GM18511 (cell line): ENCODE measurements around the gene NCOA5.

Experiments used
- ATAC-seq: cut with Tn5 transposase; IDR thresholded peaks from one replicate; pipeline ENCODE4 v1.9.1; 2021; ENCODE audit warnings: mild to moderate bottlenecking, moderate library complexity; ENCODE audit not compliant: unreplicated experiment

NCOA5 gene

DNA sequence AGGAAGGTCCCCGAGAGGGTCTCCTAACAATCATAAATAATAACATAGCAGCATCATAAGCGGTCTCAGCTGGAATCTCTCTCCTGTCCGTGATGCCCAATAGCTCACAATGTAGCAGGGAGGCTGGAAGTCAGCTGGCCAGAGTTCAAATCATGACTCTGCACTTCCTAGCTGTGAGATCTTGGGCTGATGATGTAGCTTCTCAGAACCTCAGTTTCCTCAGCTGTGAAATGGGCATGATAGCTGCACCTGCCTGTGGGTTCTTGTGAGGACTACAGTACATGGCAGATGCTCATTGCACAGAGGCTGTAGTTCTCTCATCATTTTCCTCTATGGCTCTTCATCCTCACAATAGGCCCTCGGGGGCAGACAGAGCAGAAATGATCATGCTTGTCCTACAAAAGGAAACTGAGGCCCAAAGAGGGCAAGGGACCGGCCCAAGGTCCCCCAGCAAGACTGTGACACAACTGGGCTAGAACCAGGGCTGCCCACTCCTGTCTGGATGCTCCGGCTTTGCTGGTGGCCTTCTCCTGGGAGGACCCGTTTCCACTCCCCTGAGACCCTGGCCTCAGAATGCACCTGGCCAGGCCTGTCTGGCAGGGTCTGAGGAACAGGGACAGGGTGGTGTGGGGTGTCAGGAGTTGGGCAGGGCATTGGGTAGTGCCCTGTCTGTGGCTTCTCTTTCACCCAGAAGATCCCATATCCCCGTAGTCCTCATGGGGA is 43.0 kb downstream of the NCOA5 start:
- ATAC-seq: no peak

DNA sequence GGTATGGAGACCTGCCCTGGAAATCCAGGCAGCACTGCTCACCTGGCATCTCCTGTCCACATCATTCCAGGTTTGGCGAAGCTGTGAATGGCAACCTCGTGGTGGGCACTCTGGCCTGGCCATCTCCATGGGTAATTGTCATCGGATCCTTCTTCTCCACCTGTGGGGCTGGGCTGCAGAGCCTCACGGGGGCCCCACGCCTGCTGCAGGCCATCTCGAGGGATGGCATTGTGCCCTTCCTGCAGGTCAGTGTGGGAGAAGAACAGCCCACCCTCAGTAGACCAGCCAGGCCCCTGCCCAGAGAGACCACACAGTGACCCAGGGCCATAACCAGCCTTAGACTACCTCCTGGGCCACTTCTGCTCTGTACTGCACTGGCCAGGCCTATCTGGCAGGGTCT is 44.9 kb downstream of the NCOA5 start:
- no peak for ATAC-seq

DNA sequence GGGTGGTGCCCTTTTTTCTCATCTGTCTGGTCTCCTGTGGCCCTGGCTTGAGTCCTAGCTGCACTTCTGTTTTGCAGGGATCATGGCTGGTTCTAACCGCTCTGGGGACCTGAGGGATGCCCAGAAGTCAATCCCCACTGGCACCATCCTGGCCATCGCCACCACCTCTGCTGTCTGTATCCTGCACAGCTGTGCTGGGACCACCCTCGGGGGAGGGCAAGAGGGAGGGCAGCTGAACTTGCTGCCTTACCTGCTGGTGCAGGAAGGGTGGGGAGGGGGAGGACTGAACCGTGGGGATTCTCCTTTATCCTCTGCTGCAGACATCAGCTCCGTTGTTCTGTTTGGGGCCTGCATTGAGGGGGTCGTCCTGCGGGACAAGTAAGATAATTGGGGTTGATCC is 46.2 kb downstream of the NCOA5 start:
- no peak for ATAC-seq

DNA sequence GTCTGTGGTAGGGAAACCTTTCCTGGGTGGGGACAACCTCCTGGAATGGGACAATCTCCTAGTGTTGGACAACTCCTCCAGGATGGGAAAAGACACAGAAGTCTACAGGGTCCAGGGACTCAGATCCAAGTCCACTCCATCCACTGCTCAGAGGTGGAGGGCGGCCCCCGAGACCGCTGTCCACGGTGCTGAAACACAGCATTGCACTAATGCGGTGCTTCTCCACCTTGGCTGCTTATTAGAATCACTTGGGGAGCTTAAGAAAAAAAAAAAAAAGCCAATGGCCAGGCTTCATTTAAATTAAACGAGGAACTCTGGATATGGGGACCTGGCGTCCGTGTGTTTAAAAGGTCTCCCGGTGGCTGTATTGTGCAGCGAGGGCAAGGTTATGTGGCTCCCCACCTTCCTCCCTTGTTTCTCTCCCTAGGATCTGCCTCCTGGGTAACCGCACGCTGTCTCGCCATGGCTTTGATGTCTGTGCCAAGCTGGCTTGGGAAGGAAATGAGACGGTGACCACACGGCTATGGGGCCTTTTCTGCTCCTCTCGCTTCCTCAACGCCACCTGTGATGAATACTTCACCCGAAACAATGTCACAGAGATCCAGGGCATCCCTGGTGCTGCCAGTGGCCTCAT is 48.7 kb downstream of the NCOA5 start:
- no peak for ATAC-seq

DNA sequence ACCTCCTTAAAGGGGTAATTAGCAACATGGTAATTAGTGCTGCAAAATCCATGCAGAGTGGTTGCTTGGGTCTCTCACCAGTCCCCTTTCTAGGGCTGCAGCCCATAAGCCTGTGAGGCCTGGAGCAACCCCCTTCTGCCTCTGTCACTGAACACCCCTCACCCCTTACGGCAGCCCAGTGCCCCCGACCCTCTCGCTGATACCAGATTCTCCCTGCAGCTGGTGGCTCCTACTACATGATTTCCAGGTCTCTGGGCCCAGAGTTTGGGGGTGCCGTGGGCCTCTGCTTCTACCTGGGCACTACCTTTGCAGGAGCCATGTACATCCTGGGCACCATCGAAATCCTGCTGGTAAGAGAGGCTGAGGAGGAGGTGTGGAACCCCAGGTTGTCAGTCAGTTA is 52.7 kb downstream of the NCOA5 start:
- no peak for ATAC-seq

DNA sequence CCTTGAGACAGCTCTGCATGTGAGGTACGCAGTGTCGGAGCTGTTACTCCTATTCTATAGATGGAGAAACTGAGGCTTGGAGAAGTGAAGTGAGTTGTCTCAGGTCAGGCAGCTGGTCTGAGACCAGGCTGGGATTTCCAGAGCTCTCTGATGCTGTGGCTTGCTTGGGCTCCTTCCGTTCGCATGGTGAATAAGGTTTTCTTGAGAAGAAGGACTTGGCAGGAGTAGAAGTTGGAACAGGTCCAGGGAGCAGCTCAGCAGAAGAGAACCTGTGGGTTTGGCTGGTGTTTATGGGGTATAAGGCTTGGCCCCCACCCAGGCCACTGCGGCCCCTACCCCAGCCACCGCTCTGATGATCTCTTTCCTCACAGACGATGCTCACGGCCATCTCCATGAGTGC is 53.4 kb downstream of the NCOA5 start:
- ATAC-seq: no peak

DNA sequence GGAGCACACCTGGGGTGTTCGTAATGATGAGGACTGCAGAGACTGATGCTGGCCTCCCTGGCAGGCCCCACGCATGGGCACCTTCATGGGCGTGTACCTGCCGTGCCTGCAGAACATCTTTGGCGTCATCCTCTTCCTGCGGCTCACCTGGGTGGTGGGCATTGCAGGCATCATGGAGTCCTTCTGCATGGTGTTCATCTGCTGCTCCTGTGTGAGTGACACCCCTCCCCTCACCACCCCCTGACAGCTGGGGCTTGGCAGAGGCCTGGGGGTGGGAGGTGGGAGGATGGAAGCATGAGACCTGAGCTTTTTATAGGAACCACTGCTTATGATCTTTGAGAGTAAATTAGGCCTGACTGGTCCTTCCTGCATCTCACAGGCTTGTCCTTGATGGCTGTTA is 54.0 kb downstream of the NCOA5 start:
- no peak for ATAC-seq

DNA sequence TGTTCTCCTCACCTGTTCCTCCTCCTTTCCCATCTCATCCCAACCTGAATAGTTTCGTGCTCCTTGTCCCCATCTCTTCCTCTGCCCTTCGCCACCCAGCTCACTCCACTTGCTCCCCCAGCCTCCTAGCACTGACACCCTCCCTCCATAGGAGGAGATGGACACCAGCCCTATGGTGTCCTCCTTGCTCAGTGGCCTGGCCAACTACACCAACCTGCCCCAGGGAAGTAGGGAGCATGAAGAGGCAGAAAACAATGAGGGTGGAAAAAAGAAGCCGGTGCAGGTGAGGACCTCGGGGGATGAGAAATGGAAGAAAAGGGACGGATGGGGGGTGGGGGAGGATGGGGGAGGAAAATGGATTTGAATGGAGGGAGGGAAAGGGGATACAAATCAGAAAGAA is 54.5 kb downstream of the NCOA5 start:
- no peak for ATAC-seq

DNA sequence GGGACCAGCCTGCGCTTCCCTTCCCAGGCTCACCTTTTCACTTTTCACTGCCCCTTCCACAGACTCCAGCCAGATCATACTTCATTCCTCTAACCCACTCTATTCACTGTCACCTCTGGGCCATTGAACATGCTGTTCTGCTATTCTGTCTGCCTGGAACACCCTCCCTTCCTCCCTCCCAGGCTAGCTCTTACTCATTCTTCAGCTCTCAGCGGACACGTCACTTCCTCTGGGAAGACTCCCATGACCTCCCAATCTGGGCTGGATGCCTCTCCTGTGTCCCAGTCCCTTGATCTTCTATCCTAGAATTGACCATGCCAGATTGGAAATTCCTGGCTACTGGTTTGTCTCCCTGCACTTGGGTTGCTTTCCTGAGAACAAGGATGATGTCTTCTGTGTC is 55.7 kb downstream of the NCOA5 start:
- no peak for ATAC-seq

DNA sequence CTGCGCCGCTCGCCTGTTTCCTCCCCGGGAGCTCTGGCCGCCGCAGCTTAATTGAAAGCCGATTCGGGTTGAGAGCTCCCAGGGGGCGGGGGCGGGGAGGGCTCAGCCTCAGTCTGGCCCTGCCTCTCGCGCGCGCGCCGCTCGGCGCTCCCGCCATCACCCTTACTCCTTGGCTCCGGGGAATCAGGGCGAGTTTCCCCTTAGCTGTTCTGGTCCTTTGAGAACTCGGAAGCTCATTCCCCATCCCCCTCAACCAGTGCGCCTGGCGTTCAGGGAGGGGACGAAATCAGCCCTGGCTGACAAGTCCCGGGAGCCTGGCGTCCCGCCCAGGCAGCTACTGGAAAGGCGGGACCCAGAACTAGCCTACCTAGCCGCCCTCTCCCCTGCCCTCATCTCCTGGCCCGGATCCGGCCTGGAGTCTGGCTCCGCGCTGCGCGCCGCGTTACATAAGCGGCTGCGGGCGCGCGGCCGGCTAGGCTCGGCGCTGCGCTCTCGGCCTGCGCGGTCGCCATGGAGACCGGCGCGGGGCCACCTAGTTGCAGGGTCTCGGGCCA is 58.0 kb downstream of the NCOA5 start:
- ATAC-seq: no peak

DNA sequence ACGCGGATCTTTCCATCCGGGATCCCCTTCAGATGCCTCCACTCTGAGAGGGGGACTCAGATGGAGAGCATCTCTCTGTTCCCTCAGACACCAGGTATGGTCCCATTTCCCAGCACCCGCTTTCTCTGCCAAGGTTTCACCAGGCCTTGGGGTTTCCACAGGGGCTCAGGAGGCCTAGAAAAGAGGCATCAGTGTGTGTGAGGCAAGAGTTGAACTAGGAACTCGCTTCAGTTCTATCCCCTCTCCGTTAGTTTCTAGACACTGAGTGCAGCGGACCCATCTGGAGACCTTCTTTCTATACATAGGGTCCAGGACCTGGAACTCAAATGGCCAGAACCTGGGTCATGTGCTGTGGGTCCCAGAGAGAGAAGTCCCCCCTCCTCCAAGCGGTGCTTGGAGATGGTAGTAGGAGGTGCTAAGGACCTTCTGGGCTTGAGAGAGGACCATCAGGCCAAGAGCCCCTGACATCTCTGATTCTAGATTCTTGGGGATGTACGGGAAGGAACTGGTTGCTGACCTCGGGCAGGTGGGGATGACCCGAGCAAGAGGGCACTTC is 58.7 kb downstream of the NCOA5 start:
- ATAC-seq: no peak

DNA sequence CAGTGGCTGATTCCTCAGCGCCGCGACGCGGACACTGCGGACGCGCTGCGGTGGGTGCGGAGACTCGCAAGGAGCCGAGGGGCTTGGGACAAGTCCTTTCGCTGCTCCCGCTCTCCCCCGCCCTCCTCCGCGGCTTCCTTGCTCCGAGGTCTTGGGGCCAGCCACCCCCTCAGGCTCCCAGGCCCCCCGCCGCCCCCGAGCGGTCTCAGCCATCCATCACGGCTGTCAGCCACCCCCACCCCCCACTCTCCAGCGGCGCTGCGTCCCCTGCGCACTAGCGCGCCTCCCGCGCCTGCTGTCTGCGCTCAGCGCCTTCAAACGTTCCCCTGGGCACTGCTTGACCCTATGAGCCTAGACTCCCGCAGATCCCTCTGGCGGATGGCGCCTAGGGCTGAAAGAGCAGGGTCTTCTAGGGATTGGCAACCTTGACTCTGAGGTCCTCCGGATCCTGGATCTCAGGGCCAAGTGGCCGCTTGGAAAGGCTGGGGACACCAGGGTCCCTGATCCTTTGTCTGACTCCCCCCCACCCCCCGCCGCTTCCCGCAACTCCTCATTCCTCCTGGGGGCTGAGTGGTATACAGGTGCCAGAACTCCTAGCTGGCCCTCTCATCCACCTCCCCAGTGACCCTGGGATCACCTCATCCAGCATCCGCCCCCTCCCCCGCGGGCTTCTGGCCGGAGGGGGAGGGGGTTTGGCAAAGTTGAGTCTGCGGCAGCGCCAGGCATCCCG is 59.3 kb downstream of the NCOA5 start:
- ATAC-seq: no peak

DNA sequence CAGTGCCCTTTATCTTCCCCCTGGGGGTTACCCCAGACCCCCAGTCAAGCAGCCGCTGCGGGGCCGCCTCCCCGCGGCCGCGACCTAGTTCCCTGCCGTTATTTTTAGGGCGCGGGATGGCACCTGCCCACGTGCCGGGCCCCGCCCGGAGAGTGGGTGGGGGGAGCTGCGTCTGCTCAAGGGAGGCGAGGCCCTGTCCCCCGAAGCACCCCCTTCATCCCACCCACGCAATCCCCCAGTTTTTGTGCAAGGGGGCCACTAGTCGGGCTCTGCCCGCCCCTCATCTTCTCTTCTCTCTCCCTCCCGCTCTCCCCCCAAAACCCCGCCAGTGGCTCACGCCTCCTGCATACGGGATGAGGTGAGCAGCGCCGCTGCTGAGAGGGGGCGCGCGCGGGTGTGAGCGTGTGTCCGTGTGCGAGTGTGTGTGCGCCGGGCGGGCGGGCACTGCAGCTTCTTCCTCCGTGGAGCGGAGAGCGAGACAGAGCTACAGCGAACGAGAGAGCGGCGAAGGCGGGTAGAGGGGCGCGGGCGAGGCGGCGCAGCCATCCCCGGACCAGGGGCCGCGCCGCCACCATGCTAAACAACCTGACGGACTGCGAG is 60.9 kb downstream of the NCOA5 start, which contains the start of gene SLC12A5:
SLC12A5 (plus strand) TSS at position 444 of the 600 bp plus-strand sequence; CDS start at position 574, 130 bp downstream.
- ATAC-seq: no peak

DNA sequence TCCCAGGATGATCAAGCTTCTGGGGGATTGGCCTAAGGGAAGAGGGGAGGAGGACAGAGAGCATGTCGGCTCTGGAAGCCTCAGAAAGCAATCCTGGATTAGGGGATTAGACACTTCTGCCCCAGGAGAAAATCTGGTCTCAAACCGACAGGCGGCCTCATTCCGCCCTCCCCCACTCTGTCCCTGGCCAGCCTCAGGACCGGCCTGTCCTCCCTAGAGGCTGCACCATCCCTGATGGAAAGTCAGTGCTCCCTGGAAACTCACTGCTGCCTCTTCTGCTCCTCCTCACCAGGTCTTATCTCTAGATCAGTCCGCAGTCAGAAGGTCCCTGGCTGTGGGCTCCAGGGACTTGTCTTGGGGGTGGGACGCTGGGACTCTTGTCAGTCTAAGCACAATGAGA is 61.7 kb downstream of the NCOA5 start:
- ATAC-seq: no peak

DNA sequence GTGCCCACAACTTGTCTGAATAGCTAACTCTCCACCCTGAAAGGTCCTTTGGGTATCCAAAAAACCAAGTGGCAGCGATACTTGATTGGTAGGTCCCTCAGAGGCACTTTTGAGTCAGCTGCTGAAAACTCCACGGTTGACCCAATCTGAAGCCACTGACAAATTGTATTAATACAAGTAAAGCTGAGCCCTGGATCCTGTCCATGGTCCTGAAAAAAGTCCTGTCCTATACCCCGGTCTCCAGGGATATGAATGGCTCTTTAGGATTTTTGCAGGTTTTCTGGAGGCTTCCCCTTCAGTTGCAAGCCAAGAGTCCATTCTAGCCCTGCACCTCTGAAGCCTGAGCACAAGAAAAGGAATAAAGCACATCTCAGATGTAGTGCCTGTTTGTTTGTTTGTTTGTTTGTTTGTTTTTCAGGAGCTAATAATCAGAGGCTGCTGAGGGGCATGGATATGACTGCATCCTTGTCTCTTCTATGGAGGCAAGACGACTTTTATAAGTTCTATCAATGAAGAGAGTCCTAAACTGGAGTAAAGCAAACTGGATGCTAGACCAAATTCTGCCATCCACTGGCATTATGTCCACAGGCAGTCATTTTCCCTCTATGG is 62.4 kb downstream of the NCOA5 start:
- no peak for ATAC-seq

DNA sequence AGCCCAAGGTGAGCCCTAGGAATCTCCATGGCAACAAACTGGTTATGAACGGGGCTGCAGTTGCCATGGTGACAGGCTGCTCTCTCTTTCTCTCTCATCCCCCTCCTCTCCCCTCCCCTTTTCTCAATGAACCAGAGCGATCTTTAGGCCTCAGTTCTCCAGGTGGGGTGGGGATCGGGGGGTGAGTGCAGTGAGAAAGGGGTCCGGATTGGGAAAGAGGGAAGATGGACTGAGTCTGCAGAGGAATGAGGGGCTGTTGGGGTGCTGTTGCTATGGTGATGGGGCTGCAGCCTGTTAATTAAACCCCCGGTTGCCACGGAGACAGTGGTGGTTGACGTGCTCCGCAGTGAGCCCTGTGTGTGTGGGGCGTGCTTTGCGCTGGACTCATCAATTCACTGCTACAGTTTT is 64.4 kb downstream of the NCOA5 start:
- ATAC-seq: no peak

DNA sequence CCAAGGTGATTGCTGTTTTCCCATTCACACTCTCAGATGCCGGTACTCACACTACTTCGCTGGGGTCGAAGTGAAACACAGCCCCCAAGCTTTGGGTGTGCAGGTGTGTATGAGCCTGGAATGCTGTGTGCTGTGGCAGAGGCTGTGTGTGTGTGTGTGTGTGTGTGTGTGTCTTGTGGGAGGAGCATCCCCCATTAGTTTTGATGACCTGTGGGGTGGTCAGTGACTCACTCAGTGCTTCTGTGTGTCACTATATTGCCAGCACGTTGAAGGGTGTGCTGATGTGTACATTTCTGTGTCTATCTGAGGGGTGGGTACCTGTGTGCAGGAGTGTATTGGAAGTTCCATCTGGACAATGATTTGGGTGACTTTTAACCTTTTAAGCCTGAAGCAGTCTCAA is 65.8 kb downstream of the NCOA5 start:
- no peak for ATAC-seq

DNA sequence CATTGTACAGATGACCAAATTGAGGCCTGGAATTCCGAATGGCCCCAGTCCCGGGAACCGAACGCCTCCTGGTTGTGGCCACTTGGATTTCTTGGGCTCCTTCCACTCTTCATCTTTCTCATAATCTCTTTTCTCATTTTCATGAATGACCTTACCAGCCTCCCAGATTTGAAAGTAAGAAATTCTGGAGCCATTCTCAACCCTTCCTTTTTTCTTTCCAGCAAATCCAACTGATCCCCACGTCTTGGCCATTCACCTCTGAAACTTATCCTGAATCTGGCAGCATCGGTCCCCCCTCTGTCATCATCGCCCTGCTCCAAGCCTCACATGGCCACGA is 66.6 kb downstream of the NCOA5 start:
- no peak for ATAC-seq

DNA sequence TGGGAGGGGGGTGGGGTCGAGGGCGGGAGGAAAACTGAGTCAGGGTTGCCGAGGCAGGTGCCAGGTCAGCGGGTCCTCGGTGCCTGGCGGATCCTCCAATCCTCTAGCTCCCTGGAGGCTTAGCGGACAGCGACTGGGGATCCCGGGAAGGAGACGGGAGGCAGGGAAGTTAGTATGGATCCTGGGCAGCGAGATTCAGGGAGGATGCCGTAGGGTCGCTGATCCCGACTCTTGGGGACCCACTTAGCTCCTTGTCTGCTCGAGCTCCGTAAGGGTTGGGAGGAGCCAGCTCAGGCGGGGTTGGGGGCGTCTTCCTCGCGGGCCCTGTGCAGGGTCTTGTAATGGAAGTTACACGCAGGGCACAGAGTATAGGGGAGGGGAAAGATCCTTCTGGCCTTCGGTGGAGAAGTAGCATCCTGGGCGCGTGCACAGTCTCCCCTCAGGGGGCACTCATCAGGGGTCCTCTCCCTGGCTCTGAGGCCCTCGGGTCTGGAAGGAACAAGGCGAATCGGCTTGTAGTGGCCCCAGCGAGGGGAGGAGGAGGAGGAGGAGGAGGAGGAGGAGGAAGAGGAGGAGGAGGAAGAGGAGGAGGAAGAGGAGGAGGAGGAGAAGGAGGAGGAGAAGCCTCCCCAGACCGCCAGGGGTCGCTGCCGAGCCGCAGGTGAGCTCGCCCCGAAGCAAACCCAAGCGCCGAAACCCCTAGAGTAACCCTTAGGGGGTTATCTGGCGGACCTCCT is 67.2 kb downstream of the NCOA5 start:
- ATAC-seq: no peak
